DOHH2 (cell line): ENCODE results near the gene TNFRSF25.

ENCODE experiments used
- CTCF ChIP-seq: fragments of 200-600 bp; sonication (generic); IDR thresholded peaks from one replicate; pipeline ENCODE4 v1.5.1; 2014; ENCODE audit warnings: antibody characterized with exemption, mild to moderate bottlenecking, low read depth, low read length; ENCODE audit not compliant: poor library complexity, severe bottlenecking
- EZH2phosphoT487 ChIP-seq: fragments of 200-600 bp; sonication (generic); IDR thresholded peaks from 2 replicates; pipeline ENCODE4 v1.6.1; 2017; ENCODE audit warnings: borderline replicate concordance, mild to moderate bottlenecking, antibody characterized with exemption, low read length, moderate library complexity, mixed read lengths

GRCh38 chr1:6471086-6471969 lies 5.4 kb upstream of the TNFRSF25 start:
- TF ChIP-seq CTCF (no peak), EZH2phosphoT487 (no peak)
